Karpas-422 (cell line): Measurements from ENCODE around the gene ZNF106. TPM values are rescaled to one million over a fixed set of nuclear protein-coding genes. Genes with fewer than 3 reads are reported as not detected.

Source experiments
- DNase-seq: peaks from one replicate; pipeline ENCODE4 v3.0.0-alpha.2; 2015
- H2AFZ ChIP-seq: fragments of 200-600 bp; sonication (generic); 2 replicates; pipeline ENCODE4 v1.6.1; 2014; ENCODE audit warnings: antibody characterized with exemption, low read length, mixed read lengths
- H3K27ac ChIP-seq: fragments of 200-600 bp; sonication (generic); 2 replicates; pipeline ENCODE4 v1.5.1; 2014; ENCODE audit warnings: mild to moderate bottlenecking, low read length, moderate library complexity
- H3K27me3 ChIP-seq: fragments of 200-600 bp; sonication (generic); 2 replicates; pipeline ENCODE4 v1.6.1; 2014; ENCODE audit warnings: low read length, mixed read lengths
- H3K36me3 ChIP-seq: fragments of 200-600 bp; sonication (generic); 2 replicates; pipeline ENCODE4 v1.6.1; 2014; ENCODE audit warnings: low read length, mixed read lengths; ENCODE audit not compliant: insufficient read depth
- H3K4me1 ChIP-seq: fragments of 200-600 bp; sonication (generic); 2 replicates; pipeline ENCODE4 v1.6.1; 2014; ENCODE audit warnings: mild to moderate bottlenecking, low read length, mixed read lengths
- H3K4me2 ChIP-seq: fragments of 200-600 bp; sonication (generic); 2 replicates; pipeline ENCODE4 v1.6.1; 2014; ENCODE audit warnings: low read length, low read depth, mild to moderate bottlenecking; ENCODE audit not compliant: poor library complexity, severe bottlenecking
- H3K4me3 ChIP-seq: fragments of 200-600 bp; sonication (generic); 2 replicates; pipeline ENCODE4 v1.5.1; 2014; ENCODE audit warnings: mild to moderate bottlenecking, antibody characterized with exemption, low read length, mixed read lengths
- H3K79me2 ChIP-seq: fragments of 200-600 bp; sonication (generic); 2 replicates; pipeline ENCODE4 v1.6.1; 2014; ENCODE audit warnings: mild to moderate bottlenecking, low read length, mixed read lengths
- H3K9ac ChIP-seq: fragments of 200-600 bp; sonication (generic); 2 replicates; pipeline ENCODE4 v1.6.0; 2014; ENCODE audit warnings: low read length
- H3K9me2 ChIP-seq: fragments of 200-600 bp; sonication (generic), shearing (Covaris generic); replicated peaks from 2 replicates; pipeline ENCODE4 v1.6.0; 2014; ENCODE audit warnings: mild to moderate bottlenecking, low read length, moderate library complexity; ENCODE audit not compliant: insufficient read depth
- H3K9me3 ChIP-seq: fragments of 300-700, 200-600 bp; sonication (generic); 2 replicates; pipeline ENCODE4 v1.6.1; 2014; ENCODE audit warnings: low read length, mixed read lengths
- H4K20me1 ChIP-seq: fragments of 200-600 bp; sonication (generic); 2 replicates; pipeline ENCODE4 v1.6.1; 2014; ENCODE audit warnings: mild to moderate bottlenecking, antibody characterized with exemption, low read length, low read depth; ENCODE audit not compliant: insufficient read depth
- total RNA-seq: library from RNA; depleted of rRNA; stranded (reverse); fragments of >200 nt; shearing (Covaris generic); gene quantifications from 2 replicates; pipeline ENCODE4 v1.2.3, GENCODE V29; 2014; ENCODE audit warnings: low replicate concordance

Gene ZNF106
- total RNA-seq, 1 experiment from 2014 or later, result 144 TPM

GRCh38 chr15:42465520-42466259, 25.3 kb downstream of the ZNF106 start:
- H3K4me2 ChIP-seq, result no peak overlapping the region
- peaks cover 87% of the 10 kb centered on the region for H3K79me2 ChIP-seq
- H3K27me3 ChIP-seq, result no peaks in the 10 kb centered on the region
- DNase-seq, result no peak
- H3K9me3 ChIP-seq, result no peaks in the 10 kb centered on the region
- peaks cover 28% of the 10 kb centered on the region; the same call in 1 of the 2 replicates for H3K36me3 ChIP-seq
- H4K20me1 ChIP-seq, result no peaks in the 10 kb centered on the region
- H3K27ac ChIP-seq, result no peak overlapping the region
- no peak overlapping the region for H3K9ac ChIP-seq
- peaks cover 18% of the 10 kb centered on the region for H3K4me1 ChIP-seq
- no peaks in the 10 kb centered on the region for H3K9me2 ChIP-seq
- no peak overlapping the region for H3K4me3 ChIP-seq
- H2AFZ ChIP-seq, result no peak overlapping the region

GRCh38 chr15:42461261-42461660, 29.7 kb downstream of the ZNF106 start:
- peak overlapping the region; percentile 75 for H3K27ac ChIP-seq
- H3K9me2 ChIP-seq, result no peaks in the 10 kb centered on the region
- peaks cover 16% of the 10 kb centered on the region; the same call in 1 of the 2 replicates for H3K36me3 ChIP-seq
- no peak overlapping the region for H3K4me3 ChIP-seq
- H3K4me1 ChIP-seq, result peaks cover 47% of the 10 kb centered on the region
- H3K4me2 ChIP-seq, result peak overlapping the region; percentile 36
- peak overlapping the region; percentile 23 for H3K9ac ChIP-seq
- no peaks in the 10 kb centered on the region for H4K20me1 ChIP-seq
- H3K79me2 ChIP-seq, result peaks cover 78% of the 10 kb centered on the region
- no peaks in the 10 kb centered on the region for H3K27me3 ChIP-seq
- no peak overlapping the region for H2AFZ ChIP-seq
- H3K9me3 ChIP-seq, result no peaks in the 10 kb centered on the region
- DNase-seq, result no peak

GRCh38 chr15:42457445-42458442, 33.2 kb downstream of the ZNF106 start:
- H3K4me1 ChIP-seq, result peaks cover 73% of the 10 kb centered on the region

GRCh38 chr15:42456971-42457370, 34.0 kb downstream of the ZNF106 start:
- Histone ChIP-seq H3K79me2 (peaks cover 80% of the 10 kb centered on the region), H2AFZ (no peak overlapping the region), H3K9me2 (no peaks in the 10 kb centered on the region), H3K27ac (peak overlapping the region; percentile 99), H4K20me1 (no peaks in the 10 kb centered on the region), H3K9me3 (no peaks in the 10 kb centered on the region), H3K4me1 (peaks cover 70% of the 10 kb centered on the region), H3K4me2 (peak overlapping the region; percentile 79), H3K36me3 (peaks cover 13% of the 10 kb centered on the region; the same call in 1 of the 2 replicates), H3K9ac (peak overlapping the region; percentile 69), H3K27me3 (no peaks in the 10 kb centered on the region), H3K4me3 (peak overlapping the region; percentile 66)
- DNase-seq, result peak; percentile 82

More at GRCh38 chr15:42457445-42458442, 33.2 kb downstream of the ZNF106 start:
- peak overlapping the region; percentile 99 for H3K27ac ChIP-seq
- no peaks in the 10 kb centered on the region for H4K20me1 ChIP-seq
- H3K79me2 ChIP-seq, result peaks cover 80% of the 10 kb centered on the region
- H3K27me3 ChIP-seq, result no peaks in the 10 kb centered on the region
- no peaks in the 10 kb centered on the region for H3K9me2 ChIP-seq
- peak; percentile 92 for DNase-seq
- H3K36me3 ChIP-seq, result peaks cover 13% of the 10 kb centered on the region; the same call in 1 of the 2 replicates
- H2AFZ ChIP-seq, result no peak overlapping the region
- peak overlapping the region; percentile 66 for H3K4me3 ChIP-seq
- H3K9ac ChIP-seq, result peak overlapping the region; percentile 69
- H3K9me3 ChIP-seq, result no peaks in the 10 kb centered on the region
- H3K4me2 ChIP-seq, result peak overlapping the region; percentile 79

GRCh38 chr15:42456531-42456930, 34.4 kb downstream of the ZNF106 start:
- DNase-seq, result peak; percentile 62
- no peaks in the 10 kb centered on the region for H3K27me3 ChIP-seq
- H2AFZ ChIP-seq, result no peak overlapping the region
- H3K79me2 ChIP-seq, result peaks cover 79% of the 10 kb centered on the region
- peak overlapping the region; percentile 99 for H3K27ac ChIP-seq
- no peaks in the 10 kb centered on the region for H3K9me2 ChIP-seq
- peak overlapping the region; percentile 79 for H3K4me2 ChIP-seq
- peaks cover 14% of the 10 kb centered on the region; the same call in 1 of the 2 replicates for H3K36me3 ChIP-seq
- H3K9ac ChIP-seq, result peak overlapping the region; percentile 69
- no peaks in the 10 kb centered on the region for H4K20me1 ChIP-seq
- H3K9me3 ChIP-seq, result no peaks in the 10 kb centered on the region
- peaks cover 65% of the 10 kb centered on the region for H3K4me1 ChIP-seq
- H3K4me3 ChIP-seq, result peak overlapping the region; percentile 66

- Histone ChIP-seq H2AFZ (no peak overlapping the region), H3K79me2 (peaks cover 82% of the 10 kb centered on the region), H3K9ac (no peak overlapping the region), H3K4me2 (peak overlapping the region; percentile 79), H3K36me3 (peaks cover 37% of the 10 kb centered on the region; the same call in 1 of the 2 replicates), H4K20me1 (no peaks in the 10 kb centered on the region), H3K9me2 (no peaks in the 10 kb centered on the region), H3K27ac (peak overlapping the region; percentile 99), H3K4me1 (peaks cover 52% of the 10 kb centered on the region), H3K27me3 (no peaks in the 10 kb centered on the region), H3K4me3 (no peak overlapping the region), H3K9me3 (no peaks in the 10 kb centered on the region)
- DNase-seq, result no peak
Observed at GRCh38 chr15:42453826-42454225, 37.1 kb downstream of the ZNF106 start.

GRCh38 chr15:42450425-42450790, 40.5 kb downstream of the ZNF106 start:
- H2AFZ ChIP-seq, result no peak overlapping the region
- no peak for DNase-seq
- no peaks in the 10 kb centered on the region for H3K9me3 ChIP-seq
- no peak overlapping the region for H3K27ac ChIP-seq
- H4K20me1 ChIP-seq, result no peaks in the 10 kb centered on the region; the same call in 1 of the 2 replicates
- no peaks in the 10 kb centered on the region for H3K27me3 ChIP-seq
- peaks cover 81% of the 10 kb centered on the region for H3K79me2 ChIP-seq
- no peak overlapping the region for H3K4me3 ChIP-seq
- H3K4me2 ChIP-seq, result no peak overlapping the region
- no peaks in the 10 kb centered on the region for H3K9me2 ChIP-seq
- peaks cover 55% of the 10 kb centered on the region for H3K36me3 ChIP-seq
- peaks cover 17% of the 10 kb centered on the region for H3K4me1 ChIP-seq
- H3K9ac ChIP-seq, result no peak overlapping the region
